Activated T-cell treated with anti-CD3 and anti-CD28 coated beads, Interleukin-2, amount 50 U/mL, for 1 hour (primary cell): ENCODE data around the gene HUWE1.

Experiments
- DNase-seq: peaks from one replicate; pipeline ENCODE4 v3.0.0-alpha.2; 2020

Gene HUWE1

GRCh38 chrX:53486285-53486684 lies 200.2 kb downstream of the HUWE1 start:
- no peak for DNase-seq

- no peak for DNase-seq
Observed at GRCh38 chrX:53483838-53484405, 202.6 kb downstream of the HUWE1 start.

- DNase-seq = no peak
Observed at GRCh38 chrX:53483416-53483815, 203.1 kb downstream of the HUWE1 start.
